Spleen (tissue), 13 donors: ENCODE measurements around the gene SERHL2. TPM values are rescaled to one million over a fixed set of nuclear protein-coding genes. Genes with fewer than 3 reads are reported as not detected.
"Not testable (repeated sequence)": the region's sequence is repeated elsewhere in the genome, so short reads cannot be mapped to it uniquely, and the experiment has no call there.

Source experiments
- DNase-seq: peaks from one replicate; pipeline ENCODE4 v3.0.0-alpha.2; 2020
- H3K27ac ChIP-seq, 8 donors: fragments of 200-600 bp; sonication (generic) in 7 of 8; 1 replicate in 4 of 8; 2 replicates in 4 of 8; pipeline versions ENCODE4 v1.5.0 to v1.8.0; 2016 to 2021; ENCODE audit warnings: inconsistent platforms in 4 of 8, mild to moderate bottlenecking in 4 of 8, moderate library complexity in 1 of 8
- H3K27me3 ChIP-seq, 7 donors: fragments of 200-600 bp; sonication (generic) in 6 of 7; replicated peaks in 1 of 7; 1 replicate in 4 of 7; 2 replicates in 3 of 7; pipeline versions ENCODE4 v1.5.0 to v1.8.0; 2016 to 2021; ENCODE audit warnings: inconsistent platforms in 3 of 7, mild to moderate bottlenecking in 1 of 7
- H3K36me3 ChIP-seq, 6 donors: fragments of 200-600 bp; sonication (generic) in 5 of 6; 1 replicate in 4 of 6; 2 replicates in 2 of 6; pipeline versions ENCODE4 v1.5.0 to v1.8.0; 2016 to 2021; ENCODE audit warnings: inconsistent platforms in 2 of 6
- H3K4me1 ChIP-seq, 6 donors: fragments of 200-600 bp; sonication (generic) in 5 of 6; 1 replicate in 3 of 6; 2 replicates in 3 of 6; pipeline versions ENCODE4 v1.5.0 to v1.8.0; 2016 to 2021; ENCODE audit warnings: inconsistent platforms in 3 of 6
- H3K4me3 ChIP-seq, 8 donors: fragments of 200-600 bp; sonication (generic) in 7 of 8; 1 replicate in 4 of 8; 2 replicates in 4 of 8; pipeline versions ENCODE4 v1.5.0 to v1.8.0; 2016 to 2021; ENCODE audit warnings: inconsistent platforms in 4 of 8, mild to moderate bottlenecking in 4 of 8, moderate library complexity in 2 of 8
- H3K9me3 ChIP-seq, 8 donors: fragments of 200-600 bp; sonication (generic) in 7 of 8; 1 replicate in 4 of 8; 2 replicates in 4 of 8; pipeline versions ENCODE4 v1.5.0 to v1.8.0; 2016 to 2021; ENCODE audit warnings: inconsistent platforms in 4 of 8
- CTCF ChIP-seq, 11 experiments: fragments of 200-600 bp in 7 of 11; fragments of 450-650 bp in 4 of 11; sonication (generic) in 4 of 11; IDR thresholded peaks in 8 of 11; conservative IDR thresholded peaks in 3 of 11; 1 replicate in 7 of 11; 2 replicates in 4 of 11; pipeline versions ENCODE4 v1.4.0 to v1.8.0; 2016 to 2021; ENCODE audit warnings: antibody characterized with exemption in 11 of 11, inconsistent platforms in 4 of 11, mild to moderate bottlenecking in 1 of 11
- POLR2A ChIP-seq, 3 donors: fragments of 450-650 bp; IDR thresholded peaks; one replicate each; pipeline ENCODE4 v1.5.1; 2017; ENCODE audit warnings: antibody characterized with exemption in 3 of 3, mild to moderate bottlenecking in 1 of 3
- POLR2AphosphoS5 ChIP-seq, 3 donors: sonication (generic); formaldehyde crosslinking; IDR thresholded peaks; one replicate each; pipeline ENCODE4 v1.5.1; 2017; ENCODE audit warnings: antibody characterized with exemption in 3 of 3
- WGBS, 5 donors: extraction: QIAGEN DNeasy Blood & Tissue Kit in 3 of 5; methylation state at CpG; one replicate each; pipeline versions ENCODE4 v1.1.5 to v1.1.7; 2013 to 2018; 5-methylcytosine and 5-hydroxymethylcytosine counted together
- intact Hi-C: fragments of 100-400 bp; cut with DNase I; formaldehyde crosslinking; loops from one replicate; pipeline ENCODE4 v1.15.0; 2023; ENCODE audit warnings: low total_unique reads
- long read RNA-seq, 2 donors: transcript quantifications; one replicate each; lab custom pipeline, GENCODE V29; 2026
- polyA plus RNA-seq, 3 donors: library from polyadenylated mRNA; stranded (reverse); fragments of 200-250 nt; gene quantifications; one replicate each; pipeline ENCODE4 v1.2.1, GENCODE V29; 2013
- total RNA-seq, 7 donors: library from RNA; depleted of rRNA in 3 of 7; stranded (reverse); fragments of >200 nt in 3 of 7; fragmentation: NEBNext Ultra II Directional in 4 of 7; extraction: Animal tissue kit (Norgen Biotek cat#: 25700) in 4 of 7; gene quantifications; one replicate each; pipeline versions ENCODE4 v1.1.0 to v1.2.1, GENCODE V29; 2016 to 2021
- donor health status: healthy with polysubstance abuse.
- donor health status: DM: no; HTN: no; CAD: no; lungs with moderate emphysema.
- donor health status: DM: no; HTN: no; CAD: no.
- donor health status: Bipolar disorder and iron deficiency.
- donor health status: healthy.
- donor health status: DM: no; HTN: no; CAD: no.
- donor health status: DM: yes; HTN: yes; CAD: no.

Gene SERHL2, protein sequence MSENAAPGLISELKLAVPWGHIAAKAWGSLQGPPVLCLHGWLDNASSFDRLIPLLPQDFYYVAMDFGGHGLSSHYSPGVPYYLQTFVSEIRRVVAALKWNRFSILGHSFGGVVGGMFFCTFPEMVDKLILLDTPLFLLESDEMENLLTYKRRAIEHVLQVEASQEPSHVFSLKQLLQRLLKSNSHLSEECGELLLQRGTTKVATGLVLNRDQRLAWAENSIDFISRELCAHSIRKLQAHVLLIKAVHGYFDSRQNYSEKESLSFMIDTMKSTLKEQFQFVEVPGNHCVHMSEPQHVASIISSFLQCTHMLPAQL
- total RNA-seq (1 to 10 TPM; 1.7 to 4.1 (median 3.0) TPM), polyA plus RNA-seq (1 to 10 TPM; 2.2 to 4.1 (median 2.6) TPM)
- long read RNA-seq, donor 1: 0 reads
- long read RNA-seq, donor 2: 0 reads

- intact Hi-C loops: no loop called here
- Histone ChIP-seq H3K27me3 (peaks cover 0 to 16% (median 0%) of the 10 kb centered on the region in 7 donors), H3K4me3 (peak within 1 kb of the TSS; percentile 26 to 77 (median 50)), H3K36me3 (no peaks in the 10 kb centered on the region), H3K27ac (peak within 1 kb of the TSS in 6 of 8 donors; percentile 38 to 79 (median 54)), H3K9me3 (no peaks in the 10 kb centered on the region), H3K4me1 (peaks cover 5 to 58% (median 35%) of the 10 kb centered on the region in 6 donors)
- WGBS, 5 donors: 0 to 4% (median 2%) methylated on average over 17 to 75 of the region's 75 CpGs
- DNase-seq: peak; percentile 95
- TF ChIP-seq POLR2AphosphoS5 (IDR thresholded peaks at IDR 0.05) (peak; percentile 78 to 83 (median 80)), POLR2A (IDR thresholded peaks at IDR 0.05) (no peak), CTCF (IDR thresholded peaks at IDR 0.05 in 8 of 11, conservative IDR thresholded peaks at IDR 0.05 in 3 of 11) (peak in 2 of 11 experiments; percentile 14 to 33)
These were observed at the start of gene SERHL2 for GRCh38 chr22:42553475-42554361. SERHL2 (plus strand) TSS chr22:42553956; CDS start chr22:42554021, 65 bp downstream.

DNA sequence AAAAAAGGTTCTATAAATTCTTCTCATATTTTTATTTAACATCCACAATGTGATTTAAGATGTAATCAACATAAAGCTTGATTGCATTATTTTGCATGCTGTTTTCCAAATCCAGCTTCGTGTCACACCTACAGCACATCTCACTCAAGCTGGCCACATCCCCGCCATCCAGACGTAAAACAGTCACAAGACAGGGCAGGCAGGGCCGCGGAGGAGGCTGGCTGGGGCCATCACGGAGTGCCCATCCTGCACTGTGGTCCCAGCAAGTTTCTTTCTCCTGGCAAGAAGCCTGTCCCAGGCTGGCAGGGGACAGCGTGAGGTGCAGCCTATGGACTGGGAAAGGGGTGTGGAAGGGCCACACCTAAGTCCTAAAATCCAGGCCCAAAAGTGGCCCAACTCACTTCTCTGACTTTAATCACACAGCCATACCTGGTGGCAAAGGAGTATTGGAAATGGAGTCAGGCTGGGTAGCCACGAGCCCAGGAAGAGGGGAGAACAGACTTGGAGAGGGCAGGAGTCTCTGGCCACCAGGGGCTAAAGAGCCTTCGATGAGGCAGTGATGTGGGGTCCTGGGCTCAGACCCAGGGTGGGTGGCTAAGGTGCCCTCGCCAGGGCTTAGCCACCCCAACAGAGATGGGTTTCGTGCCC, 45.3 kb upstream of the SERHL2 start:
- DNase-seq, H3K9me3 ChIP-seq, H3K4me3 ChIP-seq, intact Hi-C loops, H3K27me3 ChIP-seq, H3K27ac ChIP-seq: not testable (repeated sequence)
- WGBS, 5 donors: 63 to 79% (median 67%) methylated on average over 9 to 11 of the region's 11 CpGs
- Histone ChIP-seq H3K4me1 (peaks cover 0 to 14% (median 3%) of the 10 kb centered on the region in 6 donors), H3K36me3 (peaks cover 0 to 30% (median 18%) of the 10 kb centered on the region in 6 donors)
- TF ChIP-seq POLR2AphosphoS5 (IDR thresholded peaks at IDR 0.05): peak; percentile 38 to 74 (median 47)

- intact Hi-C loops, H3K27ac ChIP-seq, H3K9me3 ChIP-seq, H3K27me3 ChIP-seq, DNase-seq, H3K4me3 ChIP-seq: not testable (repeated sequence)
- WGBS, 5 donors: 59 to 83% (median 66%) methylated on average over 4 to 10 of the region's 10 CpGs
- Histone ChIP-seq H3K4me1 (peaks cover 0 to 18% (median 3%) of the 10 kb centered on the region in 6 donors), H3K36me3 (peaks cover 0 to 35% (median 22%) of the 10 kb centered on the region in 6 donors)
These were observed 44.8 kb upstream of the SERHL2 start for GRCh38 chr22:42508975-42509364.

- Histone ChIP-seq H3K9me3 (no peaks in the 10 kb centered on the region), H3K36me3 (peaks cover 0 to 41% (median 28%) of the 10 kb centered on the region in 6 donors), H3K27ac (no peak overlapping the region), H3K4me1 (peaks cover 0 to 24% (median 3%) of the 10 kb centered on the region in 6 donors), H3K27me3 (no peaks in the 10 kb centered on the region), H3K4me3 (no peak overlapping the region)
- 48 to 81% (median 76%) methylated on average over 4 to 15 of the region's 15 CpGs for WGBS, 5 donors
- TF ChIP-seq CTCF (IDR thresholded peaks at IDR 0.05 in 8 of 11, conservative IDR thresholded peaks at IDR 0.05 in 3 of 11): no peak
- TF ChIP-seq POLR2A (IDR thresholded peaks at IDR 0.05): no peak
- no peak for TF ChIP-seq POLR2AphosphoS5 (IDR thresholded peaks at IDR 0.05)
- intact Hi-C loops: no loop called here
- DNase-seq: no peak
These were observed 44.2 kb upstream of the SERHL2 start for GRCh38 chr22:42509548-42509947.
